Uterus (tissue), 4 donors: Measurements from ENCODE around the gene CEACAM5. TPM values are rescaled to one million over a fixed set of nuclear protein-coding genes. Genes with fewer than 3 reads are reported as not detected.
A peak's percentile ranks its signal among the peaks of the same experiment; 100 is the strongest.

ENCODE experiments used
- DNase-seq, 2 donors: peaks; one replicate each; pipeline ENCODE4 v3.0.0-alpha.2; 2019 to 2020
- H3K27ac ChIP-seq, 2 donors: fragments of 200-600 bp; sonication (generic); 1 replicate in 1 of 2; 2 replicates in 1 of 2; pipeline ENCODE4 v1.5.1; 2016 to 2018
- H3K27me3 ChIP-seq, 2 donors: fragments of 200-600 bp; sonication (generic); one replicate each; pipeline ENCODE4 v1.5.1; 2018 to 2019; ENCODE audit warnings: control low read depth in 1 of 2
- H3K36me3 ChIP-seq, 2 donors: fragments of 200-600 bp; sonication (generic); one replicate each; pipeline ENCODE4 v1.5.1; 2019; ENCODE audit warnings: control low read depth in 1 of 2
- H3K4me1 ChIP-seq, 2 donors: fragments of 200-600 bp; sonication (generic); one replicate each; pipeline ENCODE4 v1.5.1; 2018 to 2019; ENCODE audit warnings: control low read depth in 1 of 2
- H3K4me3 ChIP-seq, 2 donors: fragments of 200-600 bp; sonication (generic); 1 replicate in 1 of 2; 2 replicates in 1 of 2; pipeline ENCODE4 v1.5.1; 2018 to 2019; ENCODE audit warnings: mild to moderate bottlenecking in 1 of 2
- H3K9me3 ChIP-seq, 2 donors: fragments of 200-600 bp; sonication (generic); one replicate each; pipeline ENCODE4 v1.5.1; 2019; ENCODE audit warnings: control low read depth in 1 of 2
- CTCF ChIP-seq, 4 experiments: fragments of 200-600 bp in 2 of 4; fragments of 450-650 bp in 2 of 4; sonication (generic) in 2 of 4; IDR thresholded peaks; one replicate each; pipeline ENCODE4 v1.5.1; 2016 to 2019; ENCODE audit warnings: antibody characterized with exemption in 4 of 4, mild to moderate bottlenecking in 2 of 4, moderate library complexity in 1 of 4
- POLR2A ChIP-seq, 2 donors: fragments of 450-650 bp; IDR thresholded peaks; one replicate each; pipeline ENCODE4 v1.6.1; 2016; ENCODE audit warnings: antibody characterized with exemption in 2 of 2, mild to moderate bottlenecking in 1 of 2, moderate library complexity in 1 of 2
- intact Hi-C: fragments of 100-400 bp; cut with DNase I; formaldehyde crosslinking; loops from one replicate; pipeline ENCODE4 v1.15.1; 2023; ENCODE audit warnings: low total_unique reads
- total RNA-seq, 4 donors: library from RNA; depleted of rRNA in 3 of 4; stranded (reverse); fragments of >200 nt in 3 of 4; gene quantifications; one replicate each; pipeline versions ENCODE4 v1.1.0 to v1.2.4, GENCODE V29; 2014 to 2023
- donor health status: DM: yes; HTN: yes; CAD: no.

CEACAM5 gene
- total RNA-seq, 4 donors from 2014 or later, result 0.29 to 0.51 TPM; not detected in 2

GRCh38 chr19:41700381-41701195 is 7.8 kb upstream of the CEACAM5 start:
- intact Hi-C loops, result no loop called here
- Histone ChIP-seq H3K4me1 (no peaks in the 10 kb centered on the region), H3K4me3 (no peak overlapping the region), H3K27ac (no peak overlapping the region), H3K27me3 (no peaks in the 10 kb centered on the region), H3K9me3 (no peaks in the 10 kb centered on the region), H3K36me3 (no peaks in the 10 kb centered on the region)
- TF ChIP-seq CTCF (IDR thresholded peaks at IDR 0.05), result no peak
- no peak for TF ChIP-seq POLR2A (IDR thresholded peaks at IDR 0.05)
- no peak for DNase-seq

- H3K4me1 ChIP-seq, result no peaks in the 10 kb centered on the region
These were observed 6.9 kb upstream of the CEACAM5 start for GRCh38 chr19:41701401-41702075.

GRCh38 chr19:41702171-41702651 is 6.2 kb upstream of the CEACAM5 start:
- no peak for DNase-seq
- TF ChIP-seq CTCF (IDR thresholded peaks at IDR 0.05) (no peak), POLR2A (IDR thresholded peaks at IDR 0.05) (no peak)
- Histone ChIP-seq H3K27me3 (no peaks in the 10 kb centered on the region), H3K9me3 (no peaks in the 10 kb centered on the region), H3K36me3 (no peaks in the 10 kb centered on the region), H3K4me3 (no peak overlapping the region), H3K27ac (no peak overlapping the region), H3K4me1 (no peaks in the 10 kb centered on the region)
- intact Hi-C loops, result no loop called here

More at GRCh38 chr19:41701401-41702075, 6.9 kb upstream of the CEACAM5 start:
- intact Hi-C loops, result no loop called here
- DNase-seq, result no peak
- H3K9me3 ChIP-seq, result no peaks in the 10 kb centered on the region
- H3K36me3 ChIP-seq, result no peaks in the 10 kb centered on the region
- H3K4me3 ChIP-seq, result no peak overlapping the region
- no peaks in the 10 kb centered on the region for H3K27me3 ChIP-seq
- TF ChIP-seq CTCF (IDR thresholded peaks at IDR 0.05) (no peak), POLR2A (IDR thresholded peaks at IDR 0.05) (no peak)
- H3K27ac ChIP-seq, result no peak overlapping the region

GRCh38 chr19:41703602-41704293 is 4.7 kb upstream of the CEACAM5 start:
- Histone ChIP-seq H3K9me3 (no peaks in the 10 kb centered on the region), H3K27ac (no peak overlapping the region), H3K36me3 (no peaks in the 10 kb centered on the region), H3K27me3 (no peaks in the 10 kb centered on the region), H3K4me3 (no peak overlapping the region), H3K4me1 (no peaks in the 10 kb centered on the region)
- DNase-seq, result peak in 1 of 2 donors; percentile 4
- TF ChIP-seq POLR2A (IDR thresholded peaks at IDR 0.05), result no peak
- TF ChIP-seq CTCF (IDR thresholded peaks at IDR 0.05), result no peak
- intact Hi-C loops, result no loop called here
